Measurements from ENCODE around the gene RAVER2.

DNA sequence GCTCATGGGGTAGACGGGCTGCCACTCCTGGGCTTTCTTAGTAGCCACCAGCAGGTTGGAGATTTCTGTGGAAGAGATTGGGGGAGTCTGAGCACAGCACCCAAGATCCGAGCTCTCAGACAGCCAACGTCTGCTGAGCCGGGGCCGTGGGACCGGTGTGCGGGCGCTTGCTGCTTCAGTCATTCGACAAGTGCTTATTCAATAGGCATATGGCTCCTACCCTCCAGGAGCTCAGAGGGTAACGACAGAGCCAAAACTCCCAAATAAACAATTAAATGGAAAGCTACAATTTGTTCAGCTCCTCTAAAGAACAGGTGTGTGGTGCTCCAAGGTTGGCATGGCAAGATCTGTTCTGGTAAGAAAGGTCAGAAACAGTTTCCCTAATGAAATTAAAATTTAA lies 106.0 kb downstream of the RAVER2 start:
- TF ChIP-seq, protein P1, sequence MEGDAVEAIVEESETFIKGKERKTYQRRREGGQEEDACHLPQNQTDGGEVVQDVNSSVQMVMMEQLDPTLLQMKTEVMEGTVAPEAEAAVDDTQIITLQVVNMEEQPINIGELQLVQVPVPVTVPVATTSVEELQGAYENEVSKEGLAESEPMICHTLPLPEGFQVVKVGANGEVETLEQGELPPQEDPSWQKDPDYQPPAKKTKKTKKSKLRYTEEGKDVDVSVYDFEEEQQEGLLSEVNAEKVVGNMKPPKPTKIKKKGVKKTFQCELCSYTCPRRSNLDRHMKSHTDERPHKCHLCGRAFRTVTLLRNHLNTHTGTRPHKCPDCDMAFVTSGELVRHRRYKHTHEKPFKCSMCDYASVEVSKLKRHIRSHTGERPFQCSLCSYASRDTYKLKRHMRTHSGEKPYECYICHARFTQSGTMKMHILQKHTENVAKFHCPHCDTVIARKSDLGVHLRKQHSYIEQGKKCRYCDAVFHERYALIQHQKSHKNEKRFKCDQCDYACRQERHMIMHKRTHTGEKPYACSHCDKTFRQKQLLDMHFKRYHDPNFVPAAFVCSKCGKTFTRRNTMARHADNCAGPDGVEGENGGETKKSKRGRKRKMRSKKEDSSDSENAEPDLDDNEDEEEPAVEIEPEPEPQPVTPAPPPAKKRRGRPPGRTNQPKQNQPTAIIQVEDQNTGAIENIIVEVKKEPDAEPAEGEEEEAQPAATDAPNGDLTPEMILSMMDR (conservative IDR thresholded peaks at IDR 0.05 in 1 of 2, IDR thresholded peaks at IDR 0.05 in 1 of 2; ENCODE audit: extremely low read depth in 1 of 2, insufficient read depth in 1 of 2, low read depth in 1 of 2, low read length in 2 of 2): no peak
- no peak for TF ChIP-seq EZH2 (IDR thresholded peaks at IDR 0.05; ENCODE audit: borderline replicate concordance, low read length)
